K562 (cell line): Measurements from ENCODE around the gene AP2S1.

ENCODE experiments used
- ATF1 ChIP-seq, 2 experiments: fragments of 450-650 bp in 1 of 2; IDR thresholded peaks; 2 replicates each; pipeline ENCODE4 v1.6.1; 2016; ENCODE audit warnings: missing compliant biosample characterization in 1 of 2, missing genetic modification characterization in 1 of 2
- KLF1 ChIP-seq: fragments of 450-650 bp; IDR thresholded peaks from 2 replicates; pipeline ENCODE4 v1.6.1; 2016; ENCODE audit warnings: missing genetic modification characterization, missing compliant biosample characterization
- POLR2A ChIP-seq: fragments of 450-650 bp; conservative IDR thresholded peaks from 2 replicates; pipeline ENCODE4 v1.6.1; 2016
- POLR2AphosphoS2 ChIP-seq: IDR thresholded peaks from 2 replicates; pipeline ENCODE4 v1.6.1; 2012; ENCODE audit warnings: low read length, improper control_type of control experiment
- POLR2AphosphoS5 ChIP-seq: IDR thresholded peaks from 2 replicates; pipeline ENCODE4 v1.6.1; 2011; ENCODE audit warnings: mild to moderate bottlenecking, low read depth, low read length, moderate library complexity; ENCODE audit not compliant: control insufficient read depth, insufficient read depth
- POU5F1 ChIP-seq: fragments of 150-350 bp; IDR thresholded peaks from 2 replicates; pipeline ENCODE4 v1.6.1; 2014; ENCODE audit warnings: borderline replicate concordance, low read length, low read depth, mild to moderate bottlenecking; ENCODE audit not compliant: partially characterized antibody
- PRDM10 ChIP-seq: fragments of 450-650 bp; IDR thresholded peaks from 2 replicates; pipeline ENCODE4 v1.6.1; 2018; ENCODE audit not compliant: partially characterized antibody
- SIN3A ChIP-seq, 2 experiments: fragments of 150-350 bp in 1 of 2; IDR thresholded peaks; 2 replicates each; pipeline ENCODE4 v1.6.1; 2011 to 2016; ENCODE audit warnings: borderline replicate concordance in 2 of 2, low read depth in 2 of 2, low read length in 2 of 2, mild to moderate bottlenecking in 2 of 2, moderate library complexity in 2 of 2; ENCODE audit not compliant: control insufficient read depth in 1 of 2
- TCF3 ChIP-seq: sonication (generic); formaldehyde crosslinking; IDR thresholded peaks from 2 replicates; pipeline ENCODE4 v1.4.0; 2020; ENCODE audit warnings: mild to moderate bottlenecking, missing genetic modification reagents
- TEAD4 ChIP-seq, 2 experiments: sonication (generic) in 1 of 2; formaldehyde crosslinking in 1 of 2; IDR thresholded peaks; 2 replicates each; pipeline versions ENCODE4 v1.6.1 to v1.8.0; 2012 to 2022; ENCODE audit warnings: borderline replicate concordance in 1 of 2, inconsistent platforms in 1 of 2, low read length in 1 of 2, mild to moderate bottlenecking in 1 of 2, missing genetic modification reagents in 1 of 2
- ZBTB11 ChIP-seq, 3 experiments: fragments of 200-800 bp in 1 of 3; fragments of 250-450 bp in 1 of 3; fragments of 450-650 bp in 1 of 3; sonication (Bioruptor Pico) in 1 of 3; sonication (Bioruptor generic) in 1 of 3; formaldehyde crosslinking in 1 of 3; IDR thresholded peaks; 2 replicates each; pipeline versions ENCODE4 v1.6.1 to v1.8.0; 2016 to 2022; ENCODE audit warnings: mild to moderate bottlenecking in 2 of 3, missing genetic modification characterization in 2 of 3, missing compliant biosample characterization in 1 of 3, moderate library complexity in 1 of 3
- TF ChIP-seq, protein P1 (sequence below), 3 experiments: IDR thresholded peaks in 2 of 3; conservative IDR thresholded peaks in 1 of 3; 2 replicates each; pipeline ENCODE4 v1.5.1; 2011 to 2012; ENCODE audit warnings: low read length in 3 of 3, mild to moderate bottlenecking in 3 of 3, control low read depth in 2 of 3, improper control_type of control experiment in 1 of 3, inconsistent platforms in 1 of 3, low read depth in 1 of 3, mixed read lengths in 1 of 3, moderate library complexity in 1 of 3; ENCODE audit not compliant: insufficient read depth in 2 of 3

DNA sequence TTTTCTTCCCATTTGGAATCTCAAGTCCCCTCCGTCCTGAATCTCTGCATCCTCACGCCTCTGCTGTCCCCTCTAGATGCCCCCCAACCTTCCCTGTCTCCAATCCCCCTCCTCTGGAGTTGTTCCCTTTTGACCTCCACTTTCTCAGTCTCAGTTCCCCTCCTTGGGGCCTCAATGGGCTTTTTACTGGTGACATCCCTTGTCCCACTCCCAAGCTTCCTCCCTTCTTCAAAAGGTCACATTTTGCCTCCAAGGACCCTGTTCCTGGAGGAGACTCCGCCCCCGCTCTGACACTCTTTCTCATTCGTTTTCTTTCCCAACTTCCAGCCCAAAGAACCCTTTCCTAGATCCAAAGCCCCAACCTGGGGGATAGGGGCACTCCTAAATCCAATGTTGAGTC, 1.0 kb downstream of the AP2S1 start:
- no peak for TF ChIP-seq POLR2A
- TF ChIP-seq ATF1 (CRISPR knock-in tag; IDR thresholded peaks at IDR 0.05), result no peak
- TF ChIP-seq ATF1 (tag; IDR thresholded peaks at IDR 0.05), result no peak
- TF ChIP-seq, protein P1, sequence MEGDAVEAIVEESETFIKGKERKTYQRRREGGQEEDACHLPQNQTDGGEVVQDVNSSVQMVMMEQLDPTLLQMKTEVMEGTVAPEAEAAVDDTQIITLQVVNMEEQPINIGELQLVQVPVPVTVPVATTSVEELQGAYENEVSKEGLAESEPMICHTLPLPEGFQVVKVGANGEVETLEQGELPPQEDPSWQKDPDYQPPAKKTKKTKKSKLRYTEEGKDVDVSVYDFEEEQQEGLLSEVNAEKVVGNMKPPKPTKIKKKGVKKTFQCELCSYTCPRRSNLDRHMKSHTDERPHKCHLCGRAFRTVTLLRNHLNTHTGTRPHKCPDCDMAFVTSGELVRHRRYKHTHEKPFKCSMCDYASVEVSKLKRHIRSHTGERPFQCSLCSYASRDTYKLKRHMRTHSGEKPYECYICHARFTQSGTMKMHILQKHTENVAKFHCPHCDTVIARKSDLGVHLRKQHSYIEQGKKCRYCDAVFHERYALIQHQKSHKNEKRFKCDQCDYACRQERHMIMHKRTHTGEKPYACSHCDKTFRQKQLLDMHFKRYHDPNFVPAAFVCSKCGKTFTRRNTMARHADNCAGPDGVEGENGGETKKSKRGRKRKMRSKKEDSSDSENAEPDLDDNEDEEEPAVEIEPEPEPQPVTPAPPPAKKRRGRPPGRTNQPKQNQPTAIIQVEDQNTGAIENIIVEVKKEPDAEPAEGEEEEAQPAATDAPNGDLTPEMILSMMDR (IDR thresholded peaks at IDR 0.05 in 2 of 3, conservative IDR thresholded peaks at IDR 0.05 in 1 of 3; ENCODE audit: insufficient read depth in 2 of 3, low read depth in 1 of 3, low read length in 3 of 3), result no peak
- TF ChIP-seq TEAD4 (IDR thresholded peaks at IDR 0.05; ENCODE audit: low read length), result no peak
- TF ChIP-seq TEAD4 (CRISPR knock-in tag; IDR thresholded peaks at IDR 0.05; ENCODE audit: borderline replicate concordance), result no peak
- TF ChIP-seq POLR2AphosphoS5, result no peak
- TF ChIP-seq POU5F1, result no peak
- TF ChIP-seq KLF1, result no peak
- no peak for TF ChIP-seq SIN3A (IDR thresholded peaks at IDR 0.05; ENCODE audit: borderline replicate concordance in 2 of 2, control insufficient read depth in 1 of 2, low read depth in 2 of 2, low read length in 2 of 2)
- TF ChIP-seq POLR2AphosphoS2, result no peak
- no peak for TF ChIP-seq TCF3 (CRISPR knock-in tag)
- no peak for TF ChIP-seq PRDM10
- no peak for TF ChIP-seq ZBTB11 (CRISPR knock-in tag; IDR thresholded peaks at IDR 0.05)
